ENCODE data around the gene PLVAP.

DNA sequence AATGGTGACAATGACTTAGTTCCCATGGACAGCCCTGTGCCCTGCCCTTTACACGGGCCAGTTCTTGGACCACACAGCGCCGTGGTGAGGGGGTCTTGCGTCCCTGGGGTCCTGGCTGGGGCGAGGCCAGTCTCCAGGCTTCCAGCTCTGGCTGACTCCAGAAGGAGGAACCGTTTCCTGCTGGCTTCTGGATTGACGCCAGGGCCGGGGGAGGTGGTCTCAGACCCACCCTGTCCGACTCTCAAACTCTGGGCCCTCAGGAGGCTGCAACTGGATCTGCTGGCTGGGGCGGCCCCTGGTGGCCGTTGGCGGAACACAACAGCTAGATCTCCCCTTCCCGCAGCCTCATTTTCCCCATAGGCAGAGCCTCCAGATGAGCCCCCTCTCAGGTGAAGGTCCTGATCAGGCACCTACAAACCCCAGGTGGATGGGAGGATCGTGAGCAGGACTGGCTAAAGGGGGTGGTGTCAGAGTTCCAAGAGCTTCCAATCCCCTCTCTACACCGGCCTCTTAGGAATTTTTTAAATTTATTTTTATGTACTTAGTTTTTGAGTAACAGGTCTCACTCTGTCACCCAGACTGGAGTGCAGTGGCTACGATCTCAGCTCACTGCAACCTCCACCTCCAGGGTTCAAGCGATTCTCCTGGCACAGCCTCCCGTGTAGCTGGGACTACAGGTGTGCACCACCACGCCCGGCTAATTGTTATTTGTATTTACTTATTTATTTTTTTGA lies 8.9 kb upstream of the PLVAP start:
- TF ChIP-seq, protein P1, sequence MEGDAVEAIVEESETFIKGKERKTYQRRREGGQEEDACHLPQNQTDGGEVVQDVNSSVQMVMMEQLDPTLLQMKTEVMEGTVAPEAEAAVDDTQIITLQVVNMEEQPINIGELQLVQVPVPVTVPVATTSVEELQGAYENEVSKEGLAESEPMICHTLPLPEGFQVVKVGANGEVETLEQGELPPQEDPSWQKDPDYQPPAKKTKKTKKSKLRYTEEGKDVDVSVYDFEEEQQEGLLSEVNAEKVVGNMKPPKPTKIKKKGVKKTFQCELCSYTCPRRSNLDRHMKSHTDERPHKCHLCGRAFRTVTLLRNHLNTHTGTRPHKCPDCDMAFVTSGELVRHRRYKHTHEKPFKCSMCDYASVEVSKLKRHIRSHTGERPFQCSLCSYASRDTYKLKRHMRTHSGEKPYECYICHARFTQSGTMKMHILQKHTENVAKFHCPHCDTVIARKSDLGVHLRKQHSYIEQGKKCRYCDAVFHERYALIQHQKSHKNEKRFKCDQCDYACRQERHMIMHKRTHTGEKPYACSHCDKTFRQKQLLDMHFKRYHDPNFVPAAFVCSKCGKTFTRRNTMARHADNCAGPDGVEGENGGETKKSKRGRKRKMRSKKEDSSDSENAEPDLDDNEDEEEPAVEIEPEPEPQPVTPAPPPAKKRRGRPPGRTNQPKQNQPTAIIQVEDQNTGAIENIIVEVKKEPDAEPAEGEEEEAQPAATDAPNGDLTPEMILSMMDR (IDR thresholded peaks at IDR 0.05), result peak; percentile 82 to 87 (median 87)
- no peak for TF ChIP-seq POLR2AphosphoS5 (IDR thresholded peaks at IDR 0.05; ENCODE audit: insufficient read depth in 1 of 2, low read depth in 1 of 2)
- TF ChIP-seq POLR2A (IDR thresholded peaks at IDR 0.05), result no peak

Measured in vagina (tissue), 2 donors.